ENCODE results near the gene INPP5A.

GRCh38 chr10:132542819-132543218, 5.2 kb downstream of the INPP5A start:
- TF ChIP-seq CTCF (IDR thresholded peaks at IDR 0.05) (no peak), POLR2A (IDR thresholded peaks at IDR 0.05) (no peak)
